SK-N-SH treated with all-trans-retinoic acid at 6 μM for 48 hours (cell line): ENCODE measurements around the gene PIGP.

Source experiments
- ATAC-seq: fragments of 200-7000 bp; cut with Tn5 transposase; 3 replicates; pipeline ENCODE4 v1.9.1; 2020; ENCODE audit warnings: mild to moderate bottlenecking, moderate library complexity
- BACH2 ChIP-seq: fragments of 250-450 bp; sonication (Bioruptor Pico); IDR thresholded peaks from 2 replicates; pipeline ENCODE4 v1.9.0; 2021; ENCODE audit warnings: mild to moderate bottlenecking, borderline replicate concordance
- CREB5 ChIP-seq: fragments of 250-450 bp; sonication (Bioruptor Pico); IDR thresholded peaks from 2 replicates; pipeline ENCODE4 v1.5.1; 2020; ENCODE audit warnings: low read depth, mild to moderate bottlenecking, moderate library complexity
- CSDC2 ChIP-seq: fragments of 250-450 bp; sonication (Bioruptor Pico); IDR thresholded peaks from 2 replicates; pipeline ENCODE4 v1.5.0; 2020; ENCODE audit warnings: mild to moderate bottlenecking, moderate library complexity
- CSRNP3 ChIP-seq: fragments of 250-450 bp; sonication (Bioruptor Pico); IDR thresholded peaks from 2 replicates; pipeline ENCODE4 v1.5.1; 2021; ENCODE audit warnings: mild to moderate bottlenecking, moderate library complexity
- ESRRG ChIP-seq: fragments of 250-450 bp; sonication (Bioruptor Pico); IDR thresholded peaks from 2 replicates; pipeline ENCODE4 v1.6.1; 2021; ENCODE audit warnings: mild to moderate bottlenecking
- GLIS3 ChIP-seq: fragments of 250-450 bp; sonication (Bioruptor Pico); IDR thresholded peaks from 2 replicates; pipeline ENCODE4 v1.5.0; 2020; ENCODE audit warnings: mild to moderate bottlenecking, moderate library complexity
- OSR1 ChIP-seq: fragments of 250-450 bp; sonication (Bioruptor Pico); IDR thresholded peaks from 2 replicates; pipeline ENCODE4 v1.8.0; 2022; ENCODE audit warnings: moderate library complexity, mild to moderate bottlenecking, inconsistent platforms
- PATZ1 ChIP-seq: fragments of 250-450 bp; sonication (Bioruptor Pico); IDR thresholded peaks from 2 replicates; pipeline ENCODE4 v1.8.0; 2020; ENCODE audit warnings: mild to moderate bottlenecking, moderate library complexity, borderline replicate concordance
- POU6F1 ChIP-seq: fragments of 250-450 bp; sonication (Bioruptor Pico); IDR thresholded peaks from 2 replicates; pipeline ENCODE4 v1.8.0; 2021; ENCODE audit warnings: low read depth, mild to moderate bottlenecking, moderate library complexity, borderline replicate concordance
- PPARA ChIP-seq: fragments of 250-450 bp; sonication (Bioruptor Pico); IDR thresholded peaks from 2 replicates; pipeline ENCODE4 v1.5.0; 2020; ENCODE audit warnings: mild to moderate bottlenecking, borderline replicate concordance
- RARB ChIP-seq: fragments of 250-450 bp; sonication (Bioruptor Pico); IDR thresholded peaks from 2 replicates; pipeline ENCODE4 v1.8.0; 2021; ENCODE audit warnings: mild to moderate bottlenecking, moderate library complexity
- SNAI2 ChIP-seq: fragments of 250-450 bp; sonication (Bioruptor Pico); IDR thresholded peaks from 2 replicates; pipeline ENCODE4 v1.5.0; 2020; ENCODE audit warnings: mild to moderate bottlenecking, moderate library complexity
- TCF4 ChIP-seq: fragments of 250-450 bp; sonication (Bioruptor Pico); IDR thresholded peaks from 2 replicates; pipeline ENCODE4 v1.8.0; 2021; ENCODE audit warnings: mild to moderate bottlenecking, moderate library complexity, borderline replicate concordance
- TOX ChIP-seq: fragments of 250-450 bp; sonication (Bioruptor Pico); IDR thresholded peaks from 2 replicates; pipeline ENCODE4 v1.8.0; 2021; ENCODE audit warnings: mild to moderate bottlenecking, moderate library complexity, borderline replicate concordance
- TSHZ2 ChIP-seq: fragments of 250-450 bp; sonication (Bioruptor Pico); IDR thresholded peaks from 2 replicates; pipeline ENCODE4 v1.5.0; 2020; ENCODE audit warnings: mild to moderate bottlenecking, moderate library complexity
- ZC3H10 ChIP-seq: fragments of 250-450 bp; sonication (Bioruptor Pico); IDR thresholded peaks from 2 replicates; pipeline ENCODE4 v1.5.1; 2021; ENCODE audit warnings: mild to moderate bottlenecking, moderate library complexity
- ZFP3 ChIP-seq: fragments of 250-450 bp; sonication (Bioruptor Pico); IDR thresholded peaks from 2 replicates; pipeline ENCODE4 v1.5.0; 2020; ENCODE audit warnings: mild to moderate bottlenecking, moderate library complexity
- ZFP30 ChIP-seq: fragments of 450-650 bp; formaldehyde crosslinking; IDR thresholded peaks from 2 replicates; pipeline ENCODE4 v1.5.0; 2022; ENCODE audit warnings: mild to moderate bottlenecking, moderate library complexity
- ZNF565 ChIP-seq: fragments of 450-650 bp; formaldehyde crosslinking; conservative IDR thresholded peaks from 2 replicates; pipeline ENCODE4 v1.5.0; 2020; ENCODE audit warnings: low read depth, mild to moderate bottlenecking, moderate library complexity
- ZNF70 ChIP-seq: fragments of 450-650 bp; formaldehyde crosslinking; IDR thresholded peaks from 2 replicates; pipeline ENCODE4 v1.5.0; 2020; ENCODE audit warnings: mild to moderate bottlenecking, moderate library complexity
- ZNF8 ChIP-seq: fragments of 450-650 bp; formaldehyde crosslinking; IDR thresholded peaks from 2 replicates; pipeline ENCODE4 v1.5.0; 2020; ENCODE audit warnings: mild to moderate bottlenecking, moderate library complexity

The PIGP gene

GRCh38 chr21:37093977-37094376 lies 21.1 kb upstream of the PIGP start:
- ATAC-seq: no peak

GRCh38 chr21:37088186-37088735 lies 15.4 kb upstream of the PIGP start:
- TF ChIP-seq ZC3H10 (CRISPR knock-in tag) (no peak), ESRRG (CRISPR knock-in tag) (no peak), ZFP3 (CRISPR knock-in tag) (no peak), ZNF70 (no peak), RARB (CRISPR knock-in tag) (no peak), OSR1 (CRISPR knock-in tag) (no peak), POU6F1 (CRISPR knock-in tag) (no peak), BACH2 (CRISPR knock-in tag) (no peak), CSRNP3 (CRISPR knock-in tag) (no peak), PATZ1 (no peak), ZNF8 (no peak), TCF4 (no peak), SNAI2 (CRISPR knock-in tag) (no peak), ZNF565 (CRISPR knock-in tag) (no peak), TOX (CRISPR knock-in tag) (no peak)
- no peak for ATAC-seq

More at GRCh38 chr21:37093977-37094376, 21.1 kb upstream of the PIGP start:
- no peak for TF ChIP-seq SNAI2 (CRISPR knock-in tag)
- TF ChIP-seq GLIS3 (CRISPR knock-in tag): no peak
- TF ChIP-seq ZNF8: no peak
- TF ChIP-seq CREB5: no peak
- no peak for TF ChIP-seq TCF4
- TF ChIP-seq PPARA (CRISPR knock-in tag): no peak
- TF ChIP-seq CSDC2 (CRISPR knock-in tag): no peak
- no peak for TF ChIP-seq ZFP30 (CRISPR knock-in tag)
- TF ChIP-seq ZC3H10 (CRISPR knock-in tag): no peak
- TF ChIP-seq TOX (CRISPR knock-in tag): no peak
- TF ChIP-seq TSHZ2 (CRISPR knock-in tag): no peak
- TF ChIP-seq POU6F1 (CRISPR knock-in tag): no peak
- TF ChIP-seq OSR1 (CRISPR knock-in tag): no peak
